Adrenal gland (tissue), 12 donors: ENCODE data around the gene TOR2A. TPM values are rescaled to one million over a fixed set of nuclear protein-coding genes. Genes with fewer than 3 reads are reported as not detected.

Experiments
- DNase-seq, 7 donors: peaks; one replicate each; pipeline ENCODE4 v3.0.0-alpha.2; 2019 to 2020
- H3K27ac ChIP-seq, 5 donors: fragments of 200-600 bp; sonication (generic) in 4 of 5; 1 replicate in 3 of 5; 2 replicates in 2 of 5; pipeline versions ENCODE4 v1.5.1 to v1.8.0; 2016 to 2020; ENCODE audit warnings: mild to moderate bottlenecking in 1 of 5
- H3K27me3 ChIP-seq: fragments of 200-600 bp; 2 replicates; pipeline ENCODE4 v1.8.0; 2021
- H3K36me3 ChIP-seq, 2 donors: fragments of 200-600 bp; replicated peaks in 1 of 2; 1 replicate in 1 of 2; 2 replicates in 1 of 2; pipeline versions ENCODE4 v1.5.1 to v1.8.0; 2018 to 2022
- H3K4me1 ChIP-seq, 2 donors: fragments of 200-600 bp; replicated peaks in 1 of 2; 1 replicate in 1 of 2; 2 replicates in 1 of 2; pipeline versions ENCODE4 v1.5.1 to v1.8.0; 2018 to 2021
- H3K4me3 ChIP-seq, 4 donors: fragments of 200-600 bp; sonication (generic) in 3 of 4; one replicate each; pipeline ENCODE4 v1.5.1; 2016 to 2018
- H3K9me3 ChIP-seq, 3 donors: fragments of 200-600 bp; sonication (generic) in 1 of 3; replicated peaks in 1 of 3; 1 replicate in 2 of 3; 2 replicates in 1 of 3; pipeline versions ENCODE4 v1.5.1 to v1.8.0; 2016 to 2021
- CTCF ChIP-seq, 6 experiments: fragments of 450-650 bp in 4 of 6; fragments of 200-600 bp in 2 of 6; sonication (generic) in 1 of 6; IDR thresholded peaks; 1 replicate in 5 of 6; 2 replicates in 1 of 6; pipeline versions ENCODE4 v1.5.1 to v1.8.0; 2016 to 2021; ENCODE audit warnings: antibody characterized with exemption in 6 of 6, mild to moderate bottlenecking in 2 of 6, moderate library complexity in 1 of 6
- POLR2A ChIP-seq, 2 donors: fragments of 450-650 bp; IDR thresholded peaks; one replicate each; pipeline ENCODE4 v1.6.1; 2017; ENCODE audit warnings: antibody characterized with exemption in 2 of 2, mild to moderate bottlenecking in 2 of 2, moderate library complexity in 1 of 2
- WGBS, 4 donors: extraction: QIAGEN DNeasy Blood & Tissue Kit in 2 of 4; methylation state at CpG; one replicate each; pipeline versions ENCODE4 v1.1.5 to v1.1.7; 2013 to 2017; 5-methylcytosine and 5-hydroxymethylcytosine counted together
- intact Hi-C, 2 donors: fragments of 100-400 bp; cut with DNase I; formaldehyde crosslinking; loops; one replicate each; pipeline versions ENCODE4 v1.14.1 to v1.15.0; 2022 to 2023
- polyA plus RNA-seq, 3 donors: library from polyadenylated mRNA; stranded (reverse); fragments of 200-250 nt in 2 of 3; fragments of 350-450 nt in 1 of 3; fragmentation: Illumina TruSeq in 1 of 3; extraction: RNeasy Lipid Tissue Mini Kit (QIAGEN cat#74804) in 1 of 3; gene quantifications; one replicate each; pipeline ENCODE4 v1.2.3, GENCODE V29; 2013 to 2014
- total RNA-seq, 9 donors: library from RNA; depleted of rRNA in 4 of 9; stranded (reverse); fragments of >200 nt in 4 of 9; fragments of 120-200 nt in 1 of 9; fragmentation: NEBNext Ultra II Directional in 1 of 9; extraction: Animal tissue kit (Norgen Biotek cat#: 25700) in 1 of 9; gene quantifications; one replicate each; pipeline versions ENCODE4 v1.1.0 to v1.2.4, GENCODE V29; 2013 to 2023
- donor health status: healthy with polysubstance abuse.
- donor health status: Bipolar disorder and iron deficiency.
- donor health status: DM: yes; HTN: yes; CAD: no.
- donor health status: DM: no; HTN: no; CAD: no.
- donor health status: DM: no; HTN: no; CAD: no.
- donor health status: DM: yes; HTN: yes; CAD: no.

Gene TOR2A
- total and polyA plus RNA-seq, 12 donors: 4.3 to 30.6 (median 16.3) TPM

GRCh38 chr9:127753148-127753547, 18.1 kb upstream of the TOR2A start:
- H3K27ac ChIP-seq: no peak overlapping the region
- intact Hi-C loops: no loop called here
- H3K36me3 ChIP-seq: peaks cover 0 to 4% of the 10 kb centered on the region in 2 donors
- DNase-seq: no peak
- WGBS, 4 donors: 79 to 90% (median 83%) methylated on average over 8 of the region's 8 CpGs
- H3K4me3 ChIP-seq: no peak overlapping the region
- H3K27me3 ChIP-seq: peaks cover 25% of the 10 kb centered on the region
- TF ChIP-seq POLR2A (IDR thresholded peaks at IDR 0.05) (no peak), CTCF (IDR thresholded peaks at IDR 0.05) (no peak)
- no peaks in the 10 kb centered on the region for H3K9me3 ChIP-seq
- H3K4me1 ChIP-seq: no peaks in the 10 kb centered on the region

GRCh38 chr9:127751269-127752054, 16.4 kb upstream of the TOR2A start:
- intact Hi-C loops: no loop called here
- Histone ChIP-seq H3K27me3 (peaks cover 25% of the 10 kb centered on the region), H3K36me3 (peaks cover 0 to 9% of the 10 kb centered on the region in 2 donors), H3K9me3 (no peaks in the 10 kb centered on the region), H3K4me3 (no peak overlapping the region), H3K27ac (no peak overlapping the region), H3K4me1 (no peaks in the 10 kb centered on the region)
- TF ChIP-seq POLR2A (IDR thresholded peaks at IDR 0.05): no peak
- no peak for TF ChIP-seq CTCF (IDR thresholded peaks at IDR 0.05)
- DNase-seq: peak in 2 of 7 donors; percentile 43 to 60
- WGBS, 4 donors: 36 to 47% (median 43%) methylated on average over 9 to 10 of the region's 10 CpGs

GRCh38 chr9:127749090-127749787, 14.1 kb upstream of the TOR2A start:
- Histone ChIP-seq H3K36me3 (peaks cover 0 to 9% of the 10 kb centered on the region in 2 donors), H3K4me3 (no peak overlapping the region), H3K4me1 (no peaks in the 10 kb centered on the region), H3K27me3 (peaks cover 6% of the 10 kb centered on the region), H3K27ac (no peak overlapping the region), H3K9me3 (no peaks in the 10 kb centered on the region)
- 80 to 87% (median 85%) methylated on average over 14 to 26 of the region's 26 CpGs for WGBS, 4 donors
- no peak for TF ChIP-seq POLR2A (IDR thresholded peaks at IDR 0.05)
- no peak for TF ChIP-seq CTCF (IDR thresholded peaks at IDR 0.05)
- DNase-seq: no peak
- intact Hi-C loops: no loop called here

- Histone ChIP-seq H3K4me1 (peaks cover 0 to 7% of the 10 kb centered on the region in 2 donors), H3K9me3 (no peaks in the 10 kb centered on the region), H3K4me3 (no peak overlapping the region), H3K27ac (no peak overlapping the region), H3K36me3 (peaks cover 0 to 9% of the 10 kb centered on the region in 2 donors), H3K27me3 (no peaks in the 10 kb centered on the region)
- no peak for TF ChIP-seq CTCF (IDR thresholded peaks at IDR 0.05)
- TF ChIP-seq POLR2A (IDR thresholded peaks at IDR 0.05): no peak
- no peak for DNase-seq
- 72 to 76% (median 75%) methylated on average over 15 of the region's 15 CpGs for WGBS, 4 donors
- intact Hi-C loops: no loop called here
These were observed 12.0 kb upstream of the TOR2A start for GRCh38 chr9:127746959-127747569.
